HG02938 (cell line): ENCODE measurements around the gene RNF115.
"Not testable (repeated sequence)": the region's sequence is repeated elsewhere in the genome, so short reads cannot be mapped to it uniquely, and the experiment has no call there.

Experiments
- ATAC-seq: cut with Tn5 transposase; IDR thresholded peaks from one replicate; pipeline ENCODE4 v1.9.1; 2021; ENCODE audit warnings: mild to moderate bottlenecking, moderate library complexity; ENCODE audit not compliant: unreplicated experiment

Gene RNF115

DNA sequence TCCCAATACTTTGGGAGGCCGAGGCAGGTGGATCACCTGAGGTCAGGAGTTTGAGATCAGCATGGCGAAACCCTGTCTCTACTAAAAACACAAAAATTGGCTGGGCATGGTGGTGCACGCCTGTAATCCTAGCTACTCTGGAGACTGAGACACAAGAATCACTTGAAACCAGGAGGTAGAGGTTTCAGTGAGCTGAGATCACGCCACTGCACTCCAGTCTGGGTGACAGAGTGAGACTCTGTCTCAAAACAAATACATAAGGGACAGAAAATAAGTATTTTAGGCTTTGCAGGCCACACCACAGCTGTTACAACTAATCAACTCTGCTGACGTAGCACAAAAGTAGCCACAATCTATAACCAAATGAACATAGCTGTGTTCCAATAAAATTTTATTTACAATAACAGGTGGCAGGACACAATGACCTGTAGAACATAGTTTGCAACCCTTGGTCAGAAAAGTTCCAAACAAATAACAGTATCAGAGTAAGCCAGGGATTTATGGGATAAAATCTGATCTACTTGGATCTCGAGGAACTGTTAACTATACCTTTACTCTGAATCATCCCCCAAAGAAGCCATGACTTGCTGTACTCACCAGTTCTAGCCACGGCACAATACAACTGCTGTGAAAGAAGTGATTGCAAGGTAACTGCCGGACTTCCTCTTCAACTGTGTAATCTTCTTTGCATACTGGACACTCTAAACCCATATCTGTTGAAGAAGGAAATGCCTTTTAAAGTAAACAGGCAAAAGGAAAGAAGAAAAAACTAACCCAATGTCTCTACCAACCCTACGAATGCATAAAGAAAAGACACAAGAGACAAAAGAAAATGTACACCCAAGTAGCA, 76.3 kb downstream of the RNF115 start:
- no peak for ATAC-seq

DNA sequence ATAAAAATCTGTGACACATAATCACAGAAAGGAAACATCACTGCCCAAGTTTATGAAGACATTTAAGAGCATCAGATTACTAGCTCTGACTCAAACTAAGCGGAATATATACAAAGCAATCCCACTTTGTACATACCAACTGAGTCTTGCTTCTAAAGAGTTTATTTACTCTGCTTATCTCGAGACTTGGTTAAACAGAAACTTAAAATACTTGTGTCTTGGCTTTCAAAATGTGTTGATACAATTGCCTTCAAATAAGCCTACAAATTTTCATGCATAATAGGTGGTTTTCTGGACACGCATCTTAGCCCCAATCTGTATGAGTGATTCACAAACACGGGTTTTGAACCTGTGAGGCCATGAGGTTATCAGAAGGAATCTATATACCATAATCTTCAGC, 83.6 kb downstream of the RNF115 start:
- no peak for ATAC-seq

DNA sequence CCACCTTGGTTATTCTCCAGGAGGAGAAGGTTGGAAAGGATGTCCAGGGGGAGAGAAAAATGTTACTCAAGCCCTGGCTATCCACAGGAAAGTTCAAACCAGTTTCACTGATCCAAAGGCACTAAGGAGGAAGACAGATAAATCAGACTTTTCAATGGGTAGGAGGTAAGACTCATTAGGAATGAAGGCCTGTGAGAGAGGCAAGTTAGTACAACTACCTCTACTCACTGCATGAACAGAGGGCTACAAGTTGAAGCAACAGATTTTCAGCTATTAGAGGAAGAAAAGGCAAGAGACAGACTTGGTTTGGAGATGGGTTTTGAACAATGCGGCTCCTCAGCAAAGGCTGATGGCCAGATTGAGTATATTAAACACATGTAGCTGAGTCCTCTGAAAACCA, 87.7 kb downstream of the RNF115 start:
- no peak for ATAC-seq

DNA sequence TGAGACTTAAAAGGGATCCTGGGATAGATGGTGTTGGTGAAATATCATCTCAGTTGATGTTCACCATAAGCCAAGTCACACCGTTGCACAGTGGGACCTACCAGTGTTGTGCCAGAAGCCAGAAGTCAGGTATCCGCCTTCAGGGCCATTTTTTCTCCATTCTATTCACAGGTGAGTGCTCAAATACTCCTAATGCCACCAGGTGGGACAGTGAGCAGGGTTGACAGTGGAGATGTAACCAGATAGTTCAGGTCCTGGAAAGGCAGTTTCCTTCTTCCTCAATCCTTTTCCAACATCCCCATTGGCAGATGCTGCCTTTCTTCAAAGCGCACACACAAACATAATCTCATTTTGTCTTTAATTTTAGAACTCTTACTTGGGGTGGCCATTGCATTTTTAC, 93.0 kb downstream of the RNF115 start:
- ATAC-seq = no peak

DNA sequence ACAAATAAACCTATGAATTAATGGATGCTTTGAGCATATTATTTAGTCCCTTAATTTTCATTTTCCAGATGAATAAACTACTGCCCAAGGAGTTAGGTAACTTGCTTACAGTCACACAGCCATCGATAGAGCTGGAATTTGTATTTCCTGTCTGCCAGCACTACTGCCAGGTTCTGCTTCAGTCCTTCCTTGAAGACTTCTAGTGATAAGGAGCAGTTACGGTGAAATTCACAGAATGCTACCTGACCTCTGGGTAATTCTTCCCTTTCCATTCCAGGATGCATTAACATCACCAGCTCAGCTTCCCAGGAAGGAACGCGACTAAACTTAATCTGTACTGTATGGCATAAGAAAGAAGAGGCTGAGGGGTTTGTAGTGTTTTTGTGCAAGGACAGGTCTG, 93.4 kb downstream of the RNF115 start:
- no peak for ATAC-seq

DNA sequence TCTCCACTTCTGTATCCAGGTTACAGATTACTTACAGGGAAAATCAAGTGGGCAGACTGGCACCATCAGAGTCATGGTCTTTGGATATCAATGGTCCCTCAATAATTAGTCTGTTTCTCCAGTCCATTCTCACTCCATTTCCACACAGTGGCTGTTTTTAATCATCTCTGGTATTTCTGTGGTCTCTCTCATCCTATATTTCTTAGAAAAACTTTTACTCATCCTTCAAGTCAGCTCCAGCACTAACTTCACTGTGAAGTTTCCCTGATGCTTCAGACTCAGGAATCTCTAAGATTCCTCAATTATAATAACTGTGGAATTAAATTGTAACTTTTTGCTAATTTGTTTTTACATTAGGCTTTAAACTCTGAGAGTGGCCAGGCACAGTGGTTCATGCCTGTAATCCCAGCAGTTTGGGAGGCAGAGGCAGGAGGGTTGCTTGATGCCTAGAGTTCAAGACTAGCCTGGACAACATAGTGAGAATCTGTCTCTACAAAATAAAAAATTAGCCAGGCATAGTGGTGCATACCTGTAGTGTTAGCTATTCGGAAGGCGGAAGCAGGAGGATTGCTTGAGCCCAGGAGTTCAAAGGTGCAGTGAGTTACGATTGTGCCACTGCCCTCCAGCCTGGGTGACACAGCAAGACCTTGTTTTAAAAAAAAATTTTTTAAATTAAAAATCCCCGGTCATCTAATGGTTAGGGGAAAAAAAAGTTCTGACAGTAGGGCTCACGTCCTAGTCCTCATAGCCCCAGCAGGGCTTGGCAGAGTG, 94.0 kb downstream of the RNF115 start:
- ATAC-seq = no peak

DNA sequence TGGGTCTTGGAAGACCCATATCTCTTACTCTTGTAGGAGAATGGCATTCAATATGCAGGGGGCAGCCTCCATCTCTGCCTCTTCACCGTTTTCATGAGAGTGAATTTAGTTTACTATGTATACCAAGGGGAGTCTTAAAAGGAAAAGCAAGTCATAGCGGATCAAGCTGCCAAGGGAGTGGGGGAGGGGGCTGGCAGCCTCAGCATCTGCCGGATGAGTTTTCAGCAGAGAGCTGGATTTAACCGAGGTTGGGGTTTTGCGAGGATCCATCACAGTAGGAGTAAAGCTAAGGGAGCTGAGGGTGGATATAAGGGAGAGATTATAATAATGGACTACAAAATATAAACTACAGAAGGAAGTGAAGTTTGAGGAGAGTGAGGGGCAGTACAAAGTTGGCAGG, 94.7 kb downstream of the RNF115 start:
- ATAC-seq = no peak

DNA sequence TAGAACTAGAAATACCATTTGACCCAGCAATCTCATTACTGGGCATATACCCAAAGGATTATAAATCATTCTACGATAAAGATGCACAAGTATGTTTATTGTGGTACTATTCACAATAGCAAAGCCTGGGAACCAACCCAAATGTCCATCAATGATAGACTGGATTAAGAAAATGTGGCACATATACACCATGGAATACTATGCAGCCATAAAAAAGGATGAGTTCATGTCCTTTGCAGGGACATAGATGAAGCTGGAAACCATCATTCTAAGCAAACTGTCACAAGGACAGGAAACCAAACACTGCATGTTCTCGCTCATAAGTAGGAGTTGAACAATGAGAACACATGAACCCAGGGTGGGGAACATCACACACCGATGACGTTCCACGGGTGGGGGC, 97.7 kb downstream of the RNF115 start:
- ATAC-seq = not testable (repeated sequence)

DNA sequence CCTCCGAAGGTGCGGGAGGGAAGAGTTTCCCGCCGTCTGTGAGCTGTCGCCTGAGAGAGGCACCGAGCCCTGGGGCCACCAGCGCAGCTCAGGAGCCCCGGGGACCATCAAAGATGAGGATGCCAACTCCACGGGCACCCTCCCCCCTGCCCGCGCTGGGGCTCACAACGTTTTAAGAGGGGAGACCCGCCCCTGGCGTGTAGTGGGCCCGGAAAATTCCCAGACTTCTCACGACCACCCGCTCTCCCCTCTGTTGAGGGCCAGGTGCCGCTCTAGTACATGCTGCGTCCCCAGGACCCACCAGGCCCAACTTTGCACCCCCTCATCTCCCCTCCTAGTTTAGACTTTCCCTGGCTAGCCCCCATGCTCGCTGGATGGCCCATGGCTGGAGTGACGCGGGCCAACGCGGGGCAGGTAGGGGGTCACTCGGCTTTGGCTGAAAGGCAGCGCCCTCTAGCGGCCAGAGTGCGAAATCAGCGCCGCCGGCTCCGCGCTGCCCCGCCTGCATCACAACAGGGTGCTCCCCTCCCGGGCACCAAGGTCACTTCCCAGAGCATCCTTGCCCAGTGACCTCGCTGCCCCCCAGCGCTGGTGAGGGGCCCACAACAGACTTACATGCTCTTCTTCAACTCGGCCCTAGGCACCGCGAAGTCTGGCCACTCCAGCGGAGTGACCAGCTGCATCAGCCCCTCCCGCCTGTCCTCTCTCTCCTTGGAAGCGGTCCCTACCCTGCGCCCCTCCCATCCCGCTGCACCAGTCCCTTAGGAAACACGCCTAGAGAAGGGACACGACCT, 102.8 kb downstream of the RNF115 start:
- no peak for ATAC-seq

DNA sequence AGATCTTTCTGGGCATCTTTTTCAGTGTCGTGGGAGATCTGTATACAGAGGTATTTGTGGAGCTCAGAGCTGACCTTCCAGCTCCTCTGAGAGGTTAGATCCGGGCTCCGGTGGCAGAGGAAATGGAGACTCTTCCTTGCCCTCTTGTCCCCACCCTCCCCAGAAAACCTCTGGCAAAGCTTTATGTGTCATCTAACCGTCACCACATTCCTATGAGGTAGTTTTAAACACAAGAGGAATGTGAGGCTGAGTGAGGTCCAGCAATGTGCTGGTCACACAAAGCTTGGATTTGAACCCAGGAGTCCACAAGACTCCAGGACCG, 103.4 kb downstream of the RNF115 start:
- ATAC-seq = no peak

DNA sequence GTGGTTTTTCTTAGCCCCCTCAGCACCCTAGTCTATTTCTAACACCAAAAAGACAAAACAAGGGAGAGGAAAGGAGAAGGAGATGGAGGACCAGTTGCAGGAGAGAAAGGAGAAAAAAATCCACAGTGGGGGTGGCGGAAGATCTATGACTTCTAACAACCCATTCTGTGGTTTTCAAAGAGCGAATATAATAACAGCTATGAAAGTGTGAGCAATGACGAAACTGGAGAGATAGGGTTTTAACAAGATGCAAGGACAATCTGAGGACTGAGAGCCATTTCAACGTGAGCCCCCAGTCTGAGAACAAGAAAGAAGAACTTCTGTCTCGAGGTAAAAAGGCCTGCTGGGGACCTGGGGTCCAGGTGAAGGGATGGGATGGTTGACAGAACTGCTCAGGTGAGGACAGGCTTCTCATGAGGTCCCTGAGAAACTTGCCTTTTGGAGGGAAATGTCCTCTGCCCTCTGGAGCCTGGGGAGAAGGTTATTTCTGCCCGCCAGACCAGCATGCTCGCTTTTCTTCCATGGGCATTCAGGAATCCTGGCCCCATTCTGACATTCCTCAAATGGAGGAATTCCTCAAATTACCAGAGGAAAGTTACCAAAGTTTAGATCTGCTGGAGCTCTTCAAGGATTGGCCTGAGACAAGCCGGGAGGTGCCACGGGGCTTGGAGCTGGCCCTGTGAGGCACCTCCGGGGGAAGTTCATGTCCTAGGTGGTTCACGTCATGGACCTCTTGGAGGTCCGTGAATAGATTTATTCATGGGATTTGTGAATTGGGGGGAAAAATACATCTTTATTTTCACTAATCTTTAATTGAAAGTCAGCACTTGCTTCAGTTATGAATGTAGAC, 104.4 kb downstream of the RNF115 start, which contains the start of gene CD160:
TSS of gene CD160 (plus strand) at position 270 of the 850 bp plus-strand sequence. CDS start 8,829 bp downstream, outside the sequence.
- no peak for ATAC-seq

DNA sequence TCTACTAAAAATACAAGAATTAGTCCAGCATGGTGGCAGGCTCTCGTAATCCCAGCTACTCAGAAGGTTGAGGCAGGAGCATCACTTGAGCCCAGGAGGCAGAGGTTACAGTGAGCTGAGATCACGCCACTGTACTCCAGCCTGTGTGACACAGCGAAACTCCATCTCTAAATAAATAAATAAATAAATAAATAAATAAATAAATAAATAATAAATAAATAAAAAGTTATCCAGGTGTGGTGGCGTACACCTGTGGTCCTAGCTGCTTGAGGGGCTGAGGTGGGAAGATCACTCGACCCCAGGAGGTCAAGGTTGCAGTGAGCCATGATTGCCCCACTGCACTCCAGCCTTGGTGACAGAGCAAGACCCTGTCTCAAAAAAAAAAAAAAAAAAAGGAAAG, 105.4 kb downstream of the RNF115 start:
- ATAC-seq = not testable (repeated sequence)

DNA sequence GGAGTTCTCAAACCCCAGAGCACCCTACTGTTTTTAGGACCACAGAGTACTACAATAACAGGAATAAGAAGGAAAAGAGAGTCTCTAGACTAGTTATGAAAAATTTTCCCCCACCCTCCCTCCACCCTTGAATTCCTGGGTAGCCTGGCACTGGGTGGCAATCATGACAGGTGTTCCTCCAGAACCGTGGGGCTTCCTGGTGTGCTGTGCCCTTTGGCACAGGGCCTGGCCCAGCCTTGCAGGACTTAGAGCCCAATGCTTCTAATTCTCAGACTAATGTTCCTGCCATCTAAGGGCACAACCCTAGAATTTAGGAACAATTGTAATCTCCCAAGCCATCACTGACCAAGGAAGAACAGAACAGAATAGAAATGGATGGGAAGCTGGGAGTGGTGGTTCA, 106.1 kb downstream of the RNF115 start:
- ATAC-seq = no peak

DNA sequence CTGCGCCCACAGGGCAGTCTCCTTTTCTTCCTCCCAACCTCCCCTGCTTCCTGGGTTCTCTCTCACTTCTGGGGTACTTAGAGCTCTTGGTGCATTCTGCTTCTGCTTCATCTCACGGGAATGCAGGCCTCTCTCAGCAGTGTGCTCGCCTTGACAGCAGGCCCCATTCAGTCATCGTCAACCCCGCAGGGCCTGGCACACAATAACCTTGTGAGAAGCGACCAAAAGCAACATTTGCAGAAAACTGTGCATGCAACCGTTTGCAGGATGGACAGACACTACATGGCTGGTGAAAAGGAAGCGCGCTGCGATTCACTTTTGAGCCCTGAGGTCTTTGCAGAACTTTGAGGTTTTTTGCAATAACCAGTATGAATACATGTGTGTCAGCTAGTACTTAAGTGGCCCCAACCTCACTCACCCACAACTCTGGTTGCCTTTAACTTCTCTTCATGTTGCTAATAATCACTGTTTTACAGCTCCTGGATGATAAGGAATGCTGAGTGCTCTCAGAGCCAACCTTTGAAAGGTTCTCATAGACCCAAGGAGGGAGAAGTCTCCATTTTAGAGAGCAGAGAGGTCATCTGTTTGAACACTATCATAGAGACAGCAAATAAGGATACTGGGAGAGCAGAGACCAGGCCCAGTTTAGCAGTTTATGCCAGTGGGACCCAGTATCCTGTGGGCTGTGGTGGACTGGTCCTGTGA, 107.1 kb downstream of the RNF115 start:
- ATAC-seq = no peak

DNA sequence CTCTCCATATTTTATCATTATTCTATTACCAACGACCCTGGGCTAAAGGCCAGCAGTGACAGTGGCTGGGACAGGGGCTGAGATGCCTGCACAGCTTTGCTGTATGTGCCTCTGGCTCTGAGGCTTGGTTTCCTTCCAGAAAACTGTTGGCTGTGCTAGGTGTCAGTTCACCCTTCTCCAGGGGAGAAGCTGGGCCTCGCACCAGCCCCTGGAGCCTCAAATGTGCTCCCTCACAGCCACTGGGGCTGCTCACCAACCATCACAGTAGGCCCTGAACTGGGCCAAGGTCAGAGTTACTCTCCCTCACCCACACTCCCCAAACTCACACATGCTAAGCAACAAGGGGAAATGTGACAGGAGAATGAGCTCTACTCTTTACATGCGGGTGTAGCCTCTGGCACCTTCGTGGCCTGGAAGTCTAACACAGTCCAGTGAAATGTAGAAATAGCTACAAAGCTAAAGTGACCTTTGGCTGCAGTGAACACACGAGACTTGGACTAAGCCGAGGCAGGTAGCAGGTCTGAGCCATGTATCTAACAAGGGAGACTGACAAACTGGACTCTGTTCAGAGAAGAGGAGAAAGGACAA, 109.3 kb downstream of the RNF115 start:
- ATAC-seq = no peak

DNA sequence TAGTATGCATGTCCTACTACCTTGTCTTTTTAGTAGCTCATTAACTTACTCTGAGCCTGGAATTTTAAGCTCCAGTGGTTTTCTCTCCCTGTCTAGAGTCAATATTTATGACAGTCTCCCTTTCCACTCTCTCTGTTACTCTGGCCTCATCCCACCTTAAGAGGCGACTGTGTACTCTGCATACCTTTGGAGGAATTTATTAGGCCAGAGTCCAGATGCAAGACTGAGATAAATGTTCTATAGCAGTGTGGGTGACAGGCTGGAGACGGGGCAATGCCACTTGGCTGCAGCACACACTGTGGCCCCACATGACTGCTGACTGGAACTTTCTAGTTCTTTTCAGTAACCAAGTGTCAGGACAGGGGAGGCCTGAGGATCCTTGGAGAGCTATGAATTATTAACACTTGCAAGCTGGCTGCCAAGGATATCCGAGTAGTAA, 112.7 kb downstream of the RNF115 start:
- no peak for ATAC-seq

DNA sequence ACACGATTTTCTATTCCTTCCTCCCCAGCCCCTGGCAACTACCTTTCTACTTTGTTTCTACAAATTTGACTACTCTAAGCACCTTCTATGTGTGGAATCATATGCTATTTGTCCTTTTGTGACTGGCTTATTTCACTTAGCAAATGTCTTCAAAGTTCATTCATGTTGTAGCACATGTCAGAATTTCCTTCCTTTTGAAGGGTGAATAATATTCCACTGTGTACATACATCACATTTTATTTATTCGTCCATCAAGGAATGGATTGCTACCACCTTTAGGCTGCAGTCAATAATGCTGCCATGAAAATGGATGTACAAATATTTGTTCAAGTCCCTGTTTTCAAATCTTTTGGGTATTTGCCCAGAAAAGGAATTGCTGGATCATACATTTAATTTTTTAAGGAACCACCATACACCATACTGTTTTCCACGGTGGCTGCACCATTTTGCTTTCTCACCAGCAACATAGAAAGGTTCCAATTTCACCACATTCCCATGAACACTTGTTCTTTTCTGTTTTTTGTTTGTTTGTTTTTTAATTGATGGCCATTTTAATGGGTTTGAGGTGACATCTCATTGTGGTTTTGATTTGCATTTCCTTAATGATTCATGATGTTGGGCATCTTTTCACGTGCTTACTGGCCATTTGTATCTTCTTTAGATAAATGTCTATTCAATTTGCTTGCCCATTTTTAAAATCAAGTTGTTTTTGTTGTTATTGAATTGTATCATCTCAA, 113.4 kb downstream of the RNF115 start:
- ATAC-seq = no peak

DNA sequence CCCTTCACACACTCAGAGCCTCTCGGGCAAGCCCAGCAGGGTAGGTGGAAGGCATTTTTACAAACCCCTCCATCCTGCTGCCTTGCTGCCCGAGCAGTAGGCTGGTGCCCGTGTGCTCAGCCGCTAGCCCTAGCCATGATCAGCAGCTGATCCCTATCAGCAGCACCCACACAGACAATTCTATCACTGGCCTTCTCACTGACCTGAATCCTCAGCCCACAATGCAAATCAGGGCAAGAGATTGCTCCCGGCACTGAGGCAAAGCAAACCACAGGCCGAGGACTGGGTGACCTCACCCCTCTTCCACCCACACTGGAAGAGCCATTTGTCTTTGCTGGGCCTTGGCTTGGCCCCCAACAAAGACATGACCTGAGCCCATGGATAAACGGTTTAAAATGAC, 115.8 kb downstream of the RNF115 start:
- ATAC-seq = no peak
